ENCODE results near the gene G6PC2. TPM values are rescaled to one million over a fixed set of nuclear protein-coding genes. Genes with fewer than 3 reads are reported as not detected.
"Not testable (repeated sequence)": the region's sequence is repeated elsewhere in the genome, so short reads cannot be mapped to it uniquely, and the experiment has no call there.

The G6PC2 gene
- total RNA-seq, 5 donors from 2014 or later (not counting 1 experiment from before 2014, with no cell fraction given): not detected

DNA sequence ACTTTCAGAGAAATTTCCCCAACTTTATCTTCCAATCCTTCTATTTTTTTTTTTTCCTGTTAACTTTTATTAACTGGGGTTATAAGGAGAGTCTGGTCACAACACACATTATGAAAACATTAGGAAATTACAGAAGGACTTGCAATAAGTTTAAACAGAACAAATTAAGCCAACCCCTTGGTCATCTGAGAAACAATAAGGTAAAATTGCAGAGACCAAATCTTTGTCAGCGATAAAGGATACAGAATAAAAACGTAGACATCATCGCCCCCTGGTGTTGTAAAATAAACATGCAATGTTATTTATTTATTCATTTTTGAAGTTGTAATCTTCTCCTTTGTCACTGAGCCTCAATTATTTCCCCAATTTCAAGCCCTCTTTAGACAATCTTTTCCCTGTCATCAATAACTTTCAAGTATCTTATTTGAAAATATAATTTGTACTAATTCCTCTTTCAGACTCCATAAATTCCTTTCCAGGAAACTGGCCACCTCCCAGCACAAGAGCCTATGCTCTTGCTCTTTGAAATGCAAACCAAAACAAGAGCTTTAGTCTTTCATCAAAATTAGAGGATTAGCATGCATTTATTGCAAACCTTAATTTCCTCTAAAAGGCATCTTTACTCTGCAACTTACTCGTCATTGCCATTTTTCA lies 19.5 kb downstream of the G6PC2 start:
- H3K9me3 ChIP-seq: no peaks in the 10 kb centered on the region
- Mint-ChIP-seq H3K27me3 (peaks cover 18 to 31% of the 10 kb centered on the region in 2 donors), H3K4me1 (peaks cover 4 to 7% (median 5%) of the 10 kb centered on the region in 3 donors), H3K9me3 (no peaks in the 10 kb centered on the region), H3K4me3 (no peak overlapping the region), H3K27ac (no peak overlapping the region), H3K36me3 (no peaks in the 10 kb centered on the region)
- peak in 3 of 35 experiments; percentile 9 to 64 (median 11) for DNase-seq
- no peak overlapping the region for H3K4me3 ChIP-seq (ENCODE audit: control insufficient read depth in 1 of 2, extremely low read depth in 1 of 2, low read length in 1 of 2)
- ChIA-PET POLR2A (interaction anchor here (0.6 kb wide), 2 partner anchors 527 to 585 kb away, joined by 3 read pairs; no protein-coding TSS in a partner anchor), CTCF (interaction anchor here (0.6 to 2.2 kb wide), 11 partner anchors 12 to 802 kb away, joined by 3 to 10 read pairs (median 4); no protein-coding TSS in a partner anchor)
- no peaks in the 10 kb centered on the region for H3K27me3 ChIP-seq (replicated peaks in 1 of 2; ENCODE audit: control insufficient read depth in 2 of 2, extremely low read depth in 1 of 2, insufficient read depth in 2 of 2, low read length in 1 of 2)
- no peak for ATAC-seq (replicated peaks in 1 of 4)
- WGBS (ENCODE audit: insufficient coverage): no CpG with 5 or more reads among the region's 4 CpGs
- H3K36me3 ChIP-seq (ENCODE audit: control insufficient read depth in 2 of 2, extremely low read depth in 1 of 2, insufficient read depth in 1 of 2, low read length in 1 of 2): no peaks in the 10 kb centered on the region
- H3K27ac ChIP-seq (ENCODE audit: low read length): no peak overlapping the region
- no peaks in the 10 kb centered on the region for H3K4me1 ChIP-seq (ENCODE audit: control insufficient read depth in 1 of 2, extremely low read depth in 1 of 2, insufficient read depth in 2 of 2, low read length in 2 of 2)

GRCh38 chr2:168926621-168927386 lies 25.7 kb downstream of the G6PC2 start:
- Mint-ChIP-seq H3K4me1 (no peaks in the 10 kb centered on the region), H3K27ac (no peak overlapping the region), H3K4me3 (no peak overlapping the region), H3K9me3 (no peaks in the 10 kb centered on the region), H3K36me3 (no peaks in the 10 kb centered on the region), H3K27me3 (peaks cover 31 to 32% of the 10 kb centered on the region in 2 donors)
- ChIA-PET POLR2A (no interaction called here), CTCF (interaction anchor here in 1 of 2 donors (0.7 kb wide), 1 partner anchor 1633 kb away, joined by 4 read pairs; no protein-coding TSS in a partner anchor)
- H3K36me3 ChIP-seq (ENCODE audit: control insufficient read depth in 2 of 2, extremely low read depth in 1 of 2, insufficient read depth in 1 of 2, low read length in 1 of 2): no peaks in the 10 kb centered on the region
- WGBS (ENCODE audit: insufficient coverage): 57% methylated on average over 1 of the region's 3 CpGs
- no peak for DNase-seq
- H3K4me3 ChIP-seq (ENCODE audit: control insufficient read depth in 1 of 2, extremely low read depth in 1 of 2, low read length in 1 of 2): no peak overlapping the region
- no peak for ATAC-seq (replicated peaks in 1 of 4)
- H3K27ac ChIP-seq (ENCODE audit: low read length): no peak overlapping the region
- H3K9me3 ChIP-seq: no peaks in the 10 kb centered on the region
- H3K4me1 ChIP-seq (ENCODE audit: control insufficient read depth in 1 of 2, extremely low read depth in 1 of 2, insufficient read depth in 2 of 2, low read length in 2 of 2): no peaks in the 10 kb centered on the region
- H3K27me3 ChIP-seq (replicated peaks in 1 of 2; ENCODE audit: control insufficient read depth in 2 of 2, extremely low read depth in 1 of 2, insufficient read depth in 2 of 2, low read length in 1 of 2): no peaks in the 10 kb centered on the region

DNA sequence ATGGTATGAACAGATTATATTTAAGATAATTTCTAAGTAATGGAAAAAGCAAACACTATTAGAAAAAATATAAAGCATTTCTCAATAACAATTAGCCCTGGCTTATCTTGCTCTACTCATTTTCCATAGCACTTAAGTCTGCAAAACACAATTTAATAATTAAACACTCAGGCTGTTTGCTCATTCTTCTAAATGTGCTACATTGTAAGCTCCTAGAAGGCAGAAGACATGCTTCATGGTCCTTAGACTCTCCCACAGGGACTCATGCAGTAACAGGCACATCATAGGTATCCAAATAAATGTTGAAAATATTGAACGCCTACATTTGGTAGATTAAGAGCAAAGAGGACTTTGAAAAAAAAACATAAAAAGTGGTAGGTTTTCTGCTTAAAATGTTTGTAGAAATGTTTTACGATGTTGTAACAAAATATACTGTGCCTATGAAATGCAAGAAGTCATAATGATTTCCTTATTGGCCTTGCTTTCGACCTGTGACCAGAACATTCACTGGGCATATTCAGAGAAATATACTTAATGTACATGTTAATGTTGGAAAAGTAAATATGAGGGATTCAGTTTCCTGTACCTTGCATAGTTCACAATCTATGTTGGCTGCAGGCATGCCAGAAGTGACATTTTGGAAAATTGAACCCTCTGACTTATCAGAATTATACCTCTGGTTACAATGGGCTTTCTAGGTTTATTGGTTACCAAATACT lies 27.2 kb downstream of the G6PC2 start:
- CTCF ChIA-PET: no interaction called here
- Histone ChIP-seq H3K36me3 (ENCODE audit: control insufficient read depth in 2 of 2, extremely low read depth in 1 of 2, insufficient read depth in 1 of 2, low read length in 1 of 2) (no peaks in the 10 kb centered on the region), H3K4me3 (ENCODE audit: control insufficient read depth in 1 of 2, extremely low read depth in 1 of 2, low read length in 1 of 2) (no peak overlapping the region), H3K4me1 (ENCODE audit: control insufficient read depth in 1 of 2, extremely low read depth in 1 of 2, insufficient read depth in 2 of 2, low read length in 2 of 2) (no peaks in the 10 kb centered on the region), H3K27ac (ENCODE audit: low read length) (no peak overlapping the region), H3K9me3 (no peaks in the 10 kb centered on the region), H3K27me3 (replicated peaks in 1 of 2; ENCODE audit: control insufficient read depth in 2 of 2, extremely low read depth in 1 of 2, insufficient read depth in 2 of 2, low read length in 1 of 2) (no peaks in the 10 kb centered on the region)
- WGBS (ENCODE audit: insufficient coverage): 100% methylated on average over 1 of the region's 3 CpGs
- ATAC-seq (replicated peaks in 1 of 4) (no peak), DNase-seq (no peak)
- POLR2A ChIA-PET: no interaction called here
- H3K4me3 Mint-ChIP-seq: no peak overlapping the region
- H3K27me3 Mint-ChIP-seq: peaks cover 25% of the 10 kb centered on the region in 2 donors
- H3K27ac Mint-ChIP-seq: no peak overlapping the region
- H3K4me1 Mint-ChIP-seq: no peaks in the 10 kb centered on the region
- H3K9me3 Mint-ChIP-seq: no peaks in the 10 kb centered on the region
- H3K36me3 Mint-ChIP-seq: no peaks in the 10 kb centered on the region

GRCh38 chr2:168929031-168929430 lies 27.9 kb downstream of the G6PC2 start:
- H3K27ac Mint-ChIP-seq: no peak overlapping the region
- no peaks in the 10 kb centered on the region for H3K36me3 Mint-ChIP-seq
- 14% methylated on average over 1 of the region's 3 CpGs for WGBS (ENCODE audit: insufficient coverage)
- no peak overlapping the region for H3K27ac ChIP-seq (ENCODE audit: low read length)
- H3K4me3 ChIP-seq (ENCODE audit: control insufficient read depth in 1 of 2, extremely low read depth in 1 of 2, low read length in 1 of 2): no peak overlapping the region
- peaks cover 22% of the 10 kb centered on the region in 2 donors for H3K27me3 Mint-ChIP-seq
- H3K9me3 Mint-ChIP-seq: no peaks in the 10 kb centered on the region
- no peaks in the 10 kb centered on the region for H3K27me3 ChIP-seq (replicated peaks in 1 of 2; ENCODE audit: control insufficient read depth in 2 of 2, extremely low read depth in 1 of 2, insufficient read depth in 2 of 2, low read length in 1 of 2)
- ChIA-PET CTCF (no interaction called here), POLR2A (no interaction called here)
- H3K4me3 Mint-ChIP-seq: no peak overlapping the region
- no peaks in the 10 kb centered on the region for H3K4me1 ChIP-seq (ENCODE audit: control insufficient read depth in 1 of 2, extremely low read depth in 1 of 2, insufficient read depth in 2 of 2, low read length in 2 of 2)
- no peaks in the 10 kb centered on the region for H3K9me3 ChIP-seq
- H3K4me1 Mint-ChIP-seq: no peaks in the 10 kb centered on the region
- DNase-seq (no peak), ATAC-seq (replicated peaks in 1 of 4) (no peak)
- H3K36me3 ChIP-seq (ENCODE audit: control insufficient read depth in 2 of 2, extremely low read depth in 1 of 2, insufficient read depth in 1 of 2, low read length in 1 of 2): no peaks in the 10 kb centered on the region

GRCh38 chr2:168930242-168930641 lies 29.2 kb downstream of the G6PC2 start:
- H3K4me3 Mint-ChIP-seq: no peak overlapping the region
- DNase-seq: no peak
- Histone ChIP-seq H3K27me3 (replicated peaks in 1 of 2; ENCODE audit: control insufficient read depth in 2 of 2, extremely low read depth in 1 of 2, insufficient read depth in 2 of 2, low read length in 1 of 2) (no peaks in the 10 kb centered on the region), H3K27ac (ENCODE audit: low read length) (no peak overlapping the region), H3K36me3 (ENCODE audit: control insufficient read depth in 2 of 2, extremely low read depth in 1 of 2, insufficient read depth in 1 of 2, low read length in 1 of 2) (no peaks in the 10 kb centered on the region), H3K9me3 (no peaks in the 10 kb centered on the region), H3K4me3 (ENCODE audit: control insufficient read depth in 1 of 2, extremely low read depth in 1 of 2, low read length in 1 of 2) (no peak overlapping the region), H3K4me1 (ENCODE audit: control insufficient read depth in 1 of 2, extremely low read depth in 1 of 2, insufficient read depth in 2 of 2, low read length in 2 of 2) (no peaks in the 10 kb centered on the region)
- no peak for ATAC-seq (replicated peaks in 1 of 4)
- H3K4me1 Mint-ChIP-seq: no peaks in the 10 kb centered on the region
- POLR2A ChIA-PET: no interaction called here
- H3K9me3 Mint-ChIP-seq: no peaks in the 10 kb centered on the region
- WGBS (ENCODE audit: insufficient coverage): no CpG with 5 or more reads among the region's 1 CpG
- H3K27me3 Mint-ChIP-seq: peaks cover 15 to 26% of the 10 kb centered on the region in 2 donors
- CTCF ChIA-PET: no interaction called here
- no peak overlapping the region for H3K27ac Mint-ChIP-seq
- H3K36me3 Mint-ChIP-seq: no peaks in the 10 kb centered on the region

DNA sequence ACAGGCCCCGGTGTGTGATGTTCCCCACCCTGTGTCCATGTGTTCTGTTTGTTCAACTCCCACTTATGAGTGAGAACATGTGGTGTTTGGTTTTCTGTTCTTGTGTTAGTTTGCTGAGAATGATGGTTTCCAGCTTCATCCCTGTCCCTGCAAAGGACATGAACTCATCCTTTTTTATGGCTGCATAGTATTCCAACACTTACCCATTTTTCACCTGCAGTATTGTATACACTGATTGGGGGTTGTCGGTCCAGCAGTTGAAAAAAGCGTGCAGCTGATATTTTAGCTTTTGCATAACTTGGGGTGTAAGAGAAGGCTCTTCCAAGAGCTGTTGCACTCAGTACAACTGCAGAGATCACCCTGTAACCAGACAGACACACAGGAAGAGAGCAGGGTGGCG lies 31.1 kb downstream of the G6PC2 start:
- not testable (repeated sequence) for H3K27ac ChIP-seq (ENCODE audit: low read length); ATAC-seq (replicated peaks in 1 of 4); H3K9me3 ChIP-seq; H3K27me3 ChIP-seq (replicated peaks in 1 of 2; ENCODE audit: control insufficient read depth in 2 of 2, extremely low read depth in 1 of 2, insufficient read depth in 2 of 2, low read length in 1 of 2); H3K36me3 Mint-ChIP-seq; H3K4me1 ChIP-seq (ENCODE audit: control insufficient read depth in 1 of 2, extremely low read depth in 1 of 2, insufficient read depth in 2 of 2, low read length in 2 of 2); H3K4me1 Mint-ChIP-seq; H3K4me3 Mint-ChIP-seq; H3K9me3 Mint-ChIP-seq; H3K36me3 ChIP-seq (ENCODE audit: control insufficient read depth in 2 of 2, extremely low read depth in 1 of 2, insufficient read depth in 1 of 2, low read length in 1 of 2); H3K4me3 ChIP-seq (ENCODE audit: control insufficient read depth in 1 of 2, extremely low read depth in 1 of 2, low read length in 1 of 2); H3K27ac Mint-ChIP-seq; DNase-seq
- ChIA-PET CTCF (interaction anchor here in 1 of 2 donors (1.5 kb wide), 1 partner anchor 11 kb away, joined by 3 read pairs; no protein-coding TSS in a partner anchor), POLR2A (interaction anchor here in 1 of 2 donors (0.5 kb wide), 1 partner anchor 263 kb away, joined by 4 read pairs; no protein-coding TSS in a partner anchor)
- 83% methylated on average over 1 of the region's 4 CpGs for WGBS (ENCODE audit: insufficient coverage)
- H3K27me3 Mint-ChIP-seq: peaks cover 13 to 18% of the 10 kb centered on the region in 2 donors

All from T-cell (primary cell).